EL (cell line): ENCODE data around the gene ZBTB34.

Source experiments
- DNase-seq: peaks from one replicate; pipeline ENCODE4 v3.0.0-alpha.2; 2016

ZBTB34 gene

GRCh38 chr9:126880226-126880946 lies 19.9 kb downstream of the ZBTB34 start:
- DNase-seq = no peak

- no peak for DNase-seq
Observed at GRCh38 chr9:126880947-126881332, 20.5 kb downstream of the ZBTB34 start.

DNA sequence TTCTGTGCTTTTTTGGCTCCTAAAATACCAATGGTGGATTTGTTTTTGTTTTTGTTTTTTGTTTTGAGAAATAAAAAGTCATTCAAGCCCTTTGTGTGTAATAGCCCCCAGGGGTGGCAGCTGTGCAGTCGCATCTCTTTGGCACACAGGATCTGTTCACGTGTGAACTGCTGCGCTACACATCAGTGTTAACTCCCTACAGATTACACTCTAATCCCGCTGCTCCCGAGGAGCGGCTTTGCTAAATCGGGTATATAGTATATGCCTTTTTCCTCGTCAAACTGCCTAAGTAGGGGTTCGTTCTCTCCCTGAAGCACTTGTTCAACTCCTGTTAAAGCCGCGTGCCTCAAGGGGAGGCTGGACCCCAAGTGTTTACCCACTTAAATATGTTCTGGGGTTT lies 22.3 kb downstream of the ZBTB34 start:
- no peak for DNase-seq

DNA sequence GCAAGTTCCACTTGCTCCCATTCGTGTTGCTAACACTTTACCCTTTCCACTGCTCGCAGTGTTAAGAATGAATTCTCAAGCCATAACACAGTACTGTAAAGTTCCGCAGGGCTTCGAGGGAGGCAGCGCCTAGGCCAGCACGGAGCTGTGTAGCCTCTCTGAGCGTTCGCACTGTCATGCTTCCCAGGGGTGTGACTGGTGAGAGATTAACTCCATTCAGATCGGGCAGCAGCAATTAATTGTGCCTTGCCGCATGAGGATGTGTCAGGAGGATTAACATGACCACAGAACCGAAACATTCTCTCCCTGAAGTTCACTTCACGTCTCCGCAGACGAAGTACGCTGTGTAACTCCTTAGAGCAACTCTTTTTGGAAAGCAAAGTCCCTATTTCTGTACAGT lies 23.2 kb downstream of the ZBTB34 start:
- DNase-seq = no peak

GRCh38 chr9:126885131-126885641 lies 24.7 kb downstream of the ZBTB34 start:
- DNase-seq = no peak

DNA sequence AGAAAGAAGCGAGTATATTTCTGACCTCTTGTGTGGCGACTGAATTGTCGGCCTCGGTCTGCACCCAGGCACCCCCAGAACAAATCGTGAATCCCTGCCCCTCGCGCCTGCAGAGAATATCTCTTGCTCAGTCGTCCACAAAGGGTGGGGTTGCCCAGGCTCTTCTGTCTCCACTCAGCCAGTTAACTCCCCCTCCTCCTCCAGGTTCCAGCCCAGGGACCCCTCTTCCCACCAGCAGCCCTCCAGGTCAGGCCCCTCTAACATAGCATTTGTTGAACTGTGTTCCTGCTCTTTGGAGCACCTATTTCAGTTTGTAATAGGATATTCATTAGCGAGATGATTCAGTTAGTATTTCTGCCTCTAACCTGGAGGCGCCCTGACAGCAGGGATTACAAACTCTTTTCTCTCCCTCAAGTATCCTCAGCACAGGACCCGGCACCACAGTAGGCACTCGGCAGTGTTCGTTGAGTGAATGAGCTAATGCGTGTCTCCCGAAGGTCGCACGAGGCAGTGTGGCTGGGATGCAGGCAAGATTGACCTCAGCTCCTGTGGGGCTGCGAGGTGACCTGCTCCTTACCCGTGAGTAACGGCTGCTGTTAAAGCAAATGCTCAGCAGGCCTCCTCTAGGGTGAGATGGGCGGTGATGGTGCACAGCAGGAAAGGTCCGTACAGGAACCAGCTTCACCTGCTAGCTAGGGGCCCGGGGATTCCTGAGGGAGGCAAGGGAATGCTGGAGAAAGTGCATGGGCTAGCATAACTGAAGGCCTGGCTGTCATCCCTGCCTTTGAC lies 25.8 kb downstream of the ZBTB34 start:
- no peak for DNase-seq

- DNase-seq = no peak
Observed at GRCh38 chr9:126886897-126887296, 26.5 kb downstream of the ZBTB34 start.

- no peak for DNase-seq
Observed at GRCh38 chr9:126891676-126892075, 31.2 kb downstream of the ZBTB34 start.

GRCh38 chr9:126893079-126893478 lies 32.6 kb downstream of the ZBTB34 start:
- no peak for DNase-seq

DNA sequence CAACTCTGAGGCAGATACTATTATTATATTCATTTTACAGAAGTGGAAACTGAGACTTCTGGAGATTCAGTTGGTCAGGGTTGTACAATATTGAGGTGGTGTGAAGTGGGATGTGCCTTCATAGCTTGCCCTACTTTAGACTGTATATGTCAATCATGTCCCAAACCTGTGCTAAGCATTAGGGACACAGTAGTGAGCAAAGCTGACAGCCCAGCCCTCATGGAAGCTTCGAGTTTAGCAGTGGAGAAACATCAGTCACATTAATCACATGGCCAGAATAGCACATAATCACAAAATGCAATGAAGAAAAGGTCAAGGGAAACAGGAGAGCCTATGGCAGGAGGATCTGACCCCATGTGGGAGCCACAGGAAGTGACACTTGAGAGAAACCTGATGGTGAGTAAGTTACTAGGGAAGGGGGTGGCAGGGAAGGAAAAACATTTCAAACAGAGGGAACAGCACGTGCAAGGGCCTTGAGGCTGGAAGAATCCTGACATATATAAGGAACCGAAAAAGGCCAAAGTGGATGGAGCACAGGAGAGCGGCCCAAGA lies 33.7 kb downstream of the ZBTB34 start:
- no peak for DNase-seq

GRCh38 chr9:126902210-126902609 lies 41.8 kb downstream of the ZBTB34 start:
- DNase-seq = no peak

GRCh38 chr9:126904586-126904985 lies 44.1 kb downstream of the ZBTB34 start:
- no peak for DNase-seq

DNA sequence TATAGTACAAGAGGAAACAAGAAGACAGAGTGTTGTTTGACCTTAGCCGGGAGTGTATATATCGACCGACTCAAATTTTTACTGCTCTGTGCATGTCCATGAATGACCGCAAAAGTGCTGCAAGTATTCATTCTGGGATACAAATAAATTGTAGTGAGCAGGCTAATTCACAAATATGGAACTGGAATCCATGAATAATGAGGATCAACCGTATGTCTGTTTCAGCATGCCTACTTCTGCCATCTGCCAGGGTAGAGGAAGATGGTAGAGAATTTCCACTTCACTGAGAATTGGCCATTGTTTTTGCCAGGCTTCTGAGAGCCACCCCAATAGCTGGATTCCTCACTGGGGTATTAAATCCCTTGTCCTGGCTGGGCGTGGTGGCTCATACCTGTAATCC lies 45.7 kb downstream of the ZBTB34 start:
- DNase-seq = no peak

DNA sequence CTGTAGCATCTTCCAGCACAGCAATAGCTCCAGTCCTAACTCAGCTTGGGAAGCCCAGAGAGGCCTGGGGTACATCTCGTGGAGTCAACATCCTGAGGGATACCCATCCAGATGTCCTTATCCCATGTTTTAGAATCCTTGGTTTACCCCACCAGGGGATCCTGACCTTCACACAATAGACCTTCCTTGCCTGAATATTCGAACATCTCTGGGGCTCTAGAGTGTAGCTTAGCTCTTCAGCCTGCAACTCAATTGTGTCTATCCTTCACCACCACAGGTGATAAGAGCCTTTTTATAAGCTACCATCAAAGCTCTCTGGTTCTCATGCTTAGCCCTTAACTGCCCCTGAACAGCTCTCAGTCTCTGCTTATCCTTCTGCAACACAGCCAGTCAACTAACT lies 46.6 kb downstream of the ZBTB34 start:
- DNase-seq = no peak

DNA sequence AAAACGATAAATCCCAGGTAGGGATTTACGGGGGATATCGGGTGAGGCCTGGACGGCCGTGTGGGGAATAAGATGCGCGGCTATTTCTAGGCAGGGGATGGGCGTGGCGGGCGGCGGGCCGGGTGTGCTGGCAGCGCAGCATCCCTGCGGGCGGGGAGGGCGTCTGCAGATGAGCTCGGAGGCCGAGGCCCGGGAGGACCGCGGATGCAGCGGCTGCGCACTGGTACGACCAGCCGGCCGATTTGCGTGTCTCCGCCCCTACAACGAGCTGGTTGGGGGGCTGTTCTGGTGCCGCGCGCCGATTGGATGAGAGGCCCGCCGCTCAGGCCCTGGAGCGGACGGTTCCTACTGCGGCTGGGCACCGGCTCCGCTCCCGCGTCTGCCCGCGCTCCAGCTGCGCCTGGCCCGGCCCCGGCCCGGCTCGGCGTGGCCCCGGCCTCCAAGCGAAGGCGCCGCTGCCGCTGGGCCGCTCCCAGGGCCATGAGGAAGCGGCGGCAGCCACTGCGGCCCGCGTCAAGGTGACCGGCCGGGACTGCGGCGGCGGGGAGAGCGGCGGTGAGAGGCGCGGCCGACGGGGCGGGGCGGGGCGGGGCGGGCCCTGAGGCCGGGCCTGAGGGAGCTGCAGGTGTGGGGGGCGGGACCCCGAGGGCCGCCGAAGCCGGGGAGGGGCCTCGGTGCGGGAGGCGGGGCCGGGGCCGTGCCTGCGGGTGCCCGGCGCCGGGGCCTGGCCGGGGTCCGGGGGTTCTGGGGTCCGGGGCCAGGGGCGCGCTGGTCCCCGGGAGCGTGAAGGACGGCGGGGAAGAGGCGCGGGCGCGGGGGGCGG lies 54.2 kb downstream of the ZBTB34 start, which contains the start of gene RALGPS1:
Gene RALGPS1 (plus strand): TSS at position 325 of the 823 bp plus-strand sequence. CDS start 47,508 bp downstream, outside the sequence.
- DNase-seq = peak; percentile 96

GRCh38 chr9:126915281-126915816 lies 54.9 kb downstream of the ZBTB34 start:
- DNase-seq = no peak

DNA sequence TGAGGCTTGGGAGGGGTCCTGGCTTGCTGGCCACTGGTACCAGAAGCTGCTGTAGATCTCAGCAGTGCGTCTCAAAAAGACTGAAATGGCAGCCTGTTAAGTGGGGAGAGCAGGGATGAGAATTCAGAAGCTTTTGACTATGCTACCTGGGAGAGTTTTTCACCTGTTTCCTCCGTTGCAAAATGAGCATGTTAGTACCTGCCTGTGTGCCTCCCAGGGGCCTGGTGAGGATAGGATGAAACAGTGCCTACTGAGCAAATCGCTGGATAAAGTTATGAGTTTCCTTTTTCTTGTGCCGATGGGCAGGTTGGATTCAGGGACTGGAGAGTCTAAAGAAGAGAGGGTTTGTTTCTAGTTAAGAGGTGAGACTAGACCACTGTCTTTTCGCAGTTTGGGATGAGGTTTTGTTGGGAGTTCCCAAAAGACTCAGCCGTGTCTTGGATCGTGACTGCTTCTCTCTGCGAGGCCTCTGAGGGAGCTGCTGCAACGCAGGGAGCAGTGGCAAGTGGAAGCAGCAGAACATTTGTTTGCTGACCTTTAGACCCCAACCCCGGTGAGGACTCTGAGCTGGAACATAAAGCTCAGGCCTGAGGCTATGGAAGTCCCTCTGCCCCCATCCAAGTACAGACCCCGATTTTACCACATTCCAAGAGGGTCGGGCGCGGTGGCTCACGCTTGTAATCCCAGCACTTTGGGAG lies 55.6 kb downstream of the ZBTB34 start:
- no peak for DNase-seq

DNA sequence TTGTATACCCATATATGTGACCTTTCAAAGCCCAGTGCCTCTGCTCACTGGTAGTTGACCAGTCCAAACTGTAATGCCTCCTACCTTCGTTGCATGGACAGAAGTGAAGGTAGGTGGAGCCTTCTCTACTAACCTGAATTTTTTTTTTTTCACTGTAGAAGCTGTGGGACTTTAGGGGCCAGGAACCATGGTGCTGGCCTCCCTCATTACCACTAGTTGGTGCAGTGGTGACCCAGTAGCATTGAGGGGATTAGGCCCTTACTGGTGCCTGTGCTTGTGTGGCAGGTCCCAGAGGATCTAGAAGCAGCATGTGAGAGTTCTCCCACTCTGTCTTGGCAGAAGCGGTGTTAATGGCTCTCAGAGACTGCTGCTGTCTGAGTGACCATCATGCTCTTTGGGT lies 56.5 kb downstream of the ZBTB34 start:
- no peak for DNase-seq

- no peak for DNase-seq
Observed at GRCh38 chr9:126919193-126919592, 58.8 kb downstream of the ZBTB34 start.

GRCh38 chr9:126925876-126926275 lies 65.4 kb downstream of the ZBTB34 start:
- DNase-seq = no peak

GRCh38 chr9:126926364-126926763 lies 65.9 kb downstream of the ZBTB34 start:
- DNase-seq = no peak

DNA sequence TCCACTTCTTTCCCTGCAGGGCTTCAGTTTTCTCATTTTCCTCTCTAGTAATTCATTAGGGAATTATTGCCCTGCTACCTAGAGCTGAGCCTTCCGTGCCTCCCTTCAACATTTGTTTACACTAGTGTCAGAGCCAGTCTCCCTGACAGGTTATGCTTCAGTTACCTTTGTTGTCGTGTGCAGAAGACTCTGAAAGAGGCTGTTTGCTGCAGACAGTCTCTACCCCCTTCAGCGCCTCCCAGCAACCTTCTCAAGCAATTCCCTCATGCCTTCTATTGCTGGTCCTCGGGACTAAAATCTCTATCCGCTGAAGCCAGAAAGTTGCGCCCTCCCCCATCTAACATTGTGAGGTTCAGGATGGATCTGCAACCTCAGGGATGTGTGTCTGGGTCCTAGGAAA lies 67.0 kb downstream of the ZBTB34 start:
- DNase-seq = no peak
